Measurements from ENCODE around the gene WDR93.

DNA sequence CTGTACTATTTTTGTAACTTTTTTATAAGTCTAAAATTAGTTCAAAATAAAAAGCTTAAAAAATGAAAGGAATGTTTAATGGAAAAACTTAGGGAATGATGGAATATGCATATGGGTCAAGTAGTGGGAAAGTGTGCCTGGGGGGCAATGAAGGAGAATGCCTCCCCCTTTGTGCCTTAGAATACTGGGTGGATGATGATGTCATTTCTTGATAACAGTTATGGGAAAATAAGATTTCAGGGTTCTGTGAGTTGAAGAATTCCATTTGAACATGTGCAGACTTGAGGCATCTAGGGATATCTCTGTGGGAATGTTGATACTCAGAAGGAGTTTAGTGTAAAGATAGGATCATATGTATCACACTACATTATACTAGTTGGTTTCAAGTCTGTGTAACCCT lies 13.8 kb downstream of the WDR93 start:
- no peak for TF ChIP-seq POLR2AphosphoS5 (IDR thresholded peaks at IDR 0.05; ENCODE audit: low read depth, low read length)
- no peak for TF ChIP-seq POLR2A (IDR thresholded peaks at IDR 0.05; ENCODE audit: low read depth, low read length)
- no peak for TF ChIP-seq PAX5 (IDR thresholded peaks at IDR 0.05; ENCODE audit: insufficient read depth, low read length, severe bottlenecking)
- no peak for TF ChIP-seq TAF1 (IDR thresholded peaks at IDR 0.05; ENCODE audit: low read depth, low read length)
